SKM-1 (cell line): ENCODE results near the gene ADAMTS17.

Source experiments
- DNase-seq: peaks from one replicate; lab custom pipeline; 2025; ENCODE audit not compliant: unreplicated experiment; lab: John Stamatoyannopoulos, UW

Gene ADAMTS17

DNA sequence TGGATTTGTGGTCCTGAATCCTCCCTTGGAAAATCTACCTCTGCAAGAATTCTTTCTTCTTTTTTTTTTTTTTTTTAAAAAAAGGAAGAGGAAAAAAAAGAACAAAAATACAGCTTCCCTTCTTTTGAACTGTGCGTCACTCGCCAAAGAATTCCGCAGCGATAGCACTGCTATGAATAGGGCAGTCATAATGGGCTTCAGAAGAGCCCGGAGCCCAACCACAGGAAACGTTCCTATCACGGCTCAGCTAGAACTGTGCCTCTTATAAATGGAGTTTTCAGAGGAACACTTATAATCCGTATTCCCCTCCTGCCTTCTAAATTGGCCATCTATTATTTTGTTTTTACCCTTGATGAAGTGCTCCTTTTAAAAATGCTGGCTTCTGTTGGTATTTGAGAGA, 227.7 kb downstream of the ADAMTS17 start:
- DNase-seq = no peak

DNA sequence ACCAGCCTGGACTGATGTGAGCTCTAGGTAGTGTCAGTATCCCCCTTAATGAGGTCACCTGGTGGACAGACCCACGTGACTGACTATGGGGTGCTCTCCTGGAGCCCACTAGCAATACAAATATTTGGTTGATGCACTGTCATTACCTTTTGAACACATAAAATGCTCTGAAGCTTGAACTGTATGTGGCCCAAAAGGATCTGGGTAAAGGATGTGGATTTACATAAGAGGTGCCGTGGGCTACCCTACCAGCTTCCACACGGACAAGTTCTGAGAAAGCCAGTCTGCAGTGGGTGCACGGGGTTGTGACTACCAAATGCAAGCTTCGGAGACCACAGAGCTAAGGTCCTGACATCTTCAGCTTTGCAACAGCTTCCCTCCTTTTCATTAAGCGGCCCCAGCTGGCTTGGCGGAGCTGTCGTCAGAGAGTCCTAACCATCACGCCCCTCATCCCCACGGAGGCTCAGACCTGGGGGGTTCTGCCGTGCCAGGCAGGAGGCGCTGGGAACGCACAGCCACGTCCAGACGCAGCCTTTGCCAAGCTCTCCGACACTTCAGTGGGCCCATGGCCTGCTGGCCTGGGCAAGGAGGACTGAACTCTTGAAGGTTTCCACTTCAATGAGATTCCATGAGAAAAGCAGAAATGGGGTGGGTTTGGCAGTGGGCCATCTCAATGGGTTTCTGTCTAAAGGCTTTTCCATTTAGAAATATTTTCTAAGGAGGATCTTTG, 228.3 kb downstream of the ADAMTS17 start:
- DNase-seq = no peak

DNA sequence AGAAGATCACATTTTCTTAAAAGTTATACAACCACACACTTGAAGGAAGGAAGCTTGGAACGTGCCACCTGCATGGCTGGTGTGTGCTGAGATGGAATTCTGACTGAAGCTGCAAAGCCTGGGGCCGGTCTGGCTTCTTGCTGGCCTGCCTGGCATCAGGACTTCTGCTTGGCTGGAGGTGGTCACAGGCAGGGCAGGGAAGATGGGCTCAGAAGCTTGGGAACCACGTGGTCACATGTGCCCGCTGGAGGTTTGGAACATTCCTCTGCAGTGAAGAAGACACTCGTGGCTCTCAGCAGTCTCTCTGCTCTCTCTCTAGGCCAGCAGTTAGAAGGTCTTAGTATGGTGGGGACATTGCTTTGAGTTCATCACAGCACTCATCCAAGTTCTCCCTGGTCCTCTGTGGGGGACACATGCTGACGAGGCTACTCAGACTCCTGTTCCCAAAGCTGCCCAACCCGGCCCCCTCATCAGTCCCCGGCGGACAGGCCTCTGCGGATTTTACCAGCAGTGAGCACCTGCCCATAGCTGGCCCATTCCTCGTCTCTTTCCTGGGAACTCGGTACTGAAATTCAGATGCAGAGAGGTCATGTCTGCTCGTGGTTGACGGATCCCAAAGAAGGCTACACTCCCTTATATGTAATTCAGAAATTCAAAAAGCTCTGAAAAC, 229.0 kb downstream of the ADAMTS17 start:
- no peak for DNase-seq

DNA sequence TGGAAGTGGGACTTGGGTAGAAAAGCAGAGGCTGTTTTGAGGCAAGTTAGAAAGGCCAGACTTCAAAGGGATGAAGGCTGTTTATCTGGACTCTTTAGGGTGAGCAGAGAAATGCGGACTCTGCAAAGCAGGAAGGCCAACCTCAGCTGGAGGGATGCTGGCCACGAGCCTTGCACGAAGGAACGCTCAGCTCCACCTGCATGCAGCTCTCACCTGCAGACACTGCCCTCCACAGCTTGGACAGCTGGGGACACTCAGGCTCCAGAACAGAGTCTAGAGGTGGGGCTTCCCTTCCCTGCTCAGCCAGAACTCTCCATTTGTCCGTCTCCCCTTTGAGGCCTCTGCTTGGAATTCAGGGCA, 229.7 kb downstream of the ADAMTS17 start:
- no peak for DNase-seq

DNA sequence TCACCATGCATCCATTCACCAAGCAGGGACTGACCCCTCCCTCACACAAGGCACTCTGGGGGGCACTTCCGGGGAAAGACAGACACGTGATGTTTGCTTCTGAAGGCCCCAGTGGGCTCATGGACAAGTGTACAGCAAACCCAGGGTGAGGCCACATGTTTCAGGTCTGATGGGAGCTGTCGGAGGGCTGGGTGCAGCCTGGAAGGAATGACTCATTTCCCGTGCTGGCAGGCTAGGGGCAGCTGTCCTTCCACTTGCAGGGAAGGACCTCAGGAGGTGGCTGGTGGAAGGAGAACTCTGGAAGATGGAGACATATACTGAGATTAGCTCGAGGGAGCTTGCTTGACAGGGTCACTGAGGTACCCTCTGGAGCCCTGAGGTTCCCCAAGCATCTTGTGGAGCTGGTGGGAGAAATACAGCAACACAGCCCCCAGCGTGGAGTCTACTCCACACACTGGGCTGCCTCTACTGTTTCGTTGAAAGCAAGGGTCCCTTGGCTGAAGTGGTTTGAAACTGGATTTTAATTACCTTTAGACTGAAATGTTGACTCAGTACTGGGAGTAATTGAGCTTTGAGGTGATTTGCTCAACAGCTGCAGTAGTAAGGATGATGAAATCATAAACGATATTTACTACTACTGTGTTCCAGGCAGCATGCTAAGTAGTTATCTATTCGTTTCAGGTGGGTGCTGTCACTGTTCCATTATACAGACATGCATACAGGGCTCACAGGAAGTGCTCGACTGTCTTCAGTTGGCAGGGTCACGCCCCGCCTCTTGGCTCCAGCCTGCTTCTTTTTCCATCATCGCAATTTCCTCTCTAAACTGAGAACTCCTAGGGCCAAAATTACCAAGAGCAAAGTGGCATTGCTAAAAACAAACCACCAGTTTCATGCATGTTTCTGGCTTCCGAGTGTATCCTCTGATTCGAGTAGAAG, 230.4 kb downstream of the ADAMTS17 start:
- peak; percentile 52 for DNase-seq

DNA sequence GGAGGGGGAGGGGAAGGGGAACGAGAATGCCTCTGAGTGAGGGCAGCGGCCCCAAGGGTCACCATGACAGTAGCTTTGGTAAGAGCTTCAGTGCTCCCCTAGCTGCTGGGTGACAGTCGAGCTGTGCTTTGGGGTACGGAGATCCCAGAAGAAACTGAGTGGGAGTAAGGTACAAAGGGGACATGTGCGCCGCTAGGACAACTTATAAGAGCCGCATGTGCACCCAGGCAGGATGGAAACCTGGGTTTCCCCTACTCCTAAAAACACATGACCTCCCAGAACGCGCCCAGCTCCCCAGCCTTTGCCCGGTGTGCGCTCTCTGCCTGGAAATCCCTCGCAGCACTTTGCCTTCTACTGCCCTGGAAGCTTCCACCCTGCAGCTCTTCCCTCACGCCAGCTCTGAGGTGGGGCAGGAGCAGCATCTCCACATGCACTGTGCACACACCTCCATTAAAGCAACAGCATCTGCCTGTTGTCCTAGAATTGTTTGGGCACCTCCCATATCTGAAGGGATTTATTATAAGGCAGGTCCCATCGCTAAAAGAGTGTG, 232.2 kb downstream of the ADAMTS17 start:
- DNase-seq = no peak

DNA sequence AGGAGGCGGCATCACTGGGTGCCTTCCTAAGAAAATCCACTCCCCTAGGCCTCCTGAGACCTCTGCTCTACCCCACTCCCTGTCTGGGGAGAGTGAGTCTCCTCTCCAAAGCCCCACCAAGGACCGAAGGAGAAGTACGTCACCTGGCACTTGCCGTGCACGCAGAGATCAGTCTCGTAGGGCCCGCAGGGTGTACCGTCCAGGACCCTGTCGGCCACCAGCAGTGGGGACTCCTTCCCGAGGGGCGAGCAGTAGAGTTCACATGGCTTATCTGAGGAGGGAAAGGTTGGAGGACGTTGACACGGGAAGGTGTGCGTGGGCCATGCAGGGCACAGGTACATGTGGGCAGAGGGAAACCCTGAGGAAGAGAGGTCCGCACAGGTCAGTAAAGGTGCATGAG, 232.9 kb downstream of the ADAMTS17 start:
- no peak for DNase-seq

DNA sequence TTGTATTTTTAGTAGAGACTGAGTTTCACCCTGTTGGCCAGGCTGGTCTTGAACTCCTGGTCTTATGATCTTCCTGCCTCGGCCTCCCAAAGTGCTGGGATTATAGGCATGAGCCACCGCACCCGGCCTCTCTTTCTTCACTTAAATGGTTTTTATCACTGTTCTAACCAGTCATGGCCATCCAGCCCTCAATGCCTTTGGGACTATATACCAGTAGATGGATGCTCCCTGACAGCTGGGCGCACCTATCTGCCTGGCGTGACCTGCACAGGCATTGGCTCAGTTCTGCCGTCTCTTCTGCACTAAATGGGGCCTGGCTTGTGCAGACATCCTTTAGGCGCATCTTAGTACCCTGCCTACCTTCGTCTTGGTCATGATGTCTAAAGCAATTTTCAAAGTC, 233.4 kb downstream of the ADAMTS17 start:
- no peak for DNase-seq

DNA sequence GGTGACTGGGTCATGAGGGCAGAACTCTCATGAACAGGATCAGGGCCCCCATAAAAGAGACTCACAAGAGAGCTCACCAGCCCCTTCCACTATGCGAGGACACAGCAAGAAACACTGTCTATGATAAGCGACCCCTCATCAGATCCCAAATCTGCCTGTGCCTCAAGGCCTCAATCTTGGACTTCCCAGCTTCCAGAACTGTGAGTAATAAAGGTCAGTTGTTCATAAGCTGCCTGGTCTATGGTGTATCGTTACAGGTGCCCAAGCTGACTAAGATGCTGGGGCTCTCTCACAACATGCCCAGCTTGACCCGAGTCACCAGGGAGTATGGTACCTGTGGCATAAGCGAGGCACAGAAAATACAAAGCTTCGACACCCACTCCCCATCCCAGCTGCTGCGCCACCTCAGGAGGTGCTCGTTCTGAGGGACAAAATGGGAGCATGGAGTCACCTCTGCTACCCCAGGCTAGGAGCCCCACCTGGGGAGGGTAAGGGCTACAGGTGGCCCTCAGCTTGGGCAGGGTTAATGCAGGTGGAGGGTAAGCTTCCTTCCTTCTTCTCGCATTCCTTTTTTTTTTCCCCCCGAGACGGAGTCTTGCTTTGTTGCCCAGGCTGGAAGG, 234.1 kb downstream of the ADAMTS17 start:
- no peak for DNase-seq

DNA sequence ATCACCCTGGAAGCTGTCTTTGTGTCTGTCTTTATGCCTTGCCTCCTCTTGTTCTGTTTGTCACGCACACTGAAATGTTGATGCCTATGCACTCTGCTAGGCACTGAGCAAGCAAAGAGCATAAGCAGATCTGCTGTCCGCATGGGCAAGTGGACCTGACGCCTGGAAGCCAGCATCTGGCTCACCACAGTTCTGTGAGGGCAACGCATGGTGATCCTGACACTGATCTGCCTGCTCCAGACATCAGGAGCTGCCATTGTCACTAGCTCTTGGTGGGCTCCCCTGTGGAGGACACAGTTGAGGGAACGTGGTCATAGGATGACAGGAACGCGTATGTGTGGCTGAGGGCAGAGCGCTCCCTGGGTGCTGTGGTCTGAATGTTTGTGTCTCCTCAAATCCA, 234.6 kb downstream of the ADAMTS17 start:
- DNase-seq = no peak

DNA sequence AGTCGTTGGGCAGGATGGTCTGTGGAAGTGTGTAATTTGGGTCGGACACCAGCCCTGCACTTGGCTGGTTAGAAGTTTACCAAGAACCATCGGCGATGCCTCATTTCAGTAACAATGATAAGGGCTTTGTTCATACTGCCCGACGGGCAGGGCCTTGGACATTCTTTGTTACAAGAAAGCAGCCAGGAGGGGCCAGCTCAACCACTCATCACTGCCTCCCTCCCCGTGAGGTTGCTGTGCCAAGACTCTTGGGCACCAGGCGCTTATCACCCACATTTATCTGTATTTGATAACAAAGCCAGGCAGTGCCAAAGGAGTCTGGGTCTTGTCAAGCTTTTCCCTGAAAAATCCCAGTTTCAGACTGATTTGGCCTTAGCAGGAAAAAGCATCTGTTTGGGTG, 235.0 kb downstream of the ADAMTS17 start:
- no peak for DNase-seq

DNA sequence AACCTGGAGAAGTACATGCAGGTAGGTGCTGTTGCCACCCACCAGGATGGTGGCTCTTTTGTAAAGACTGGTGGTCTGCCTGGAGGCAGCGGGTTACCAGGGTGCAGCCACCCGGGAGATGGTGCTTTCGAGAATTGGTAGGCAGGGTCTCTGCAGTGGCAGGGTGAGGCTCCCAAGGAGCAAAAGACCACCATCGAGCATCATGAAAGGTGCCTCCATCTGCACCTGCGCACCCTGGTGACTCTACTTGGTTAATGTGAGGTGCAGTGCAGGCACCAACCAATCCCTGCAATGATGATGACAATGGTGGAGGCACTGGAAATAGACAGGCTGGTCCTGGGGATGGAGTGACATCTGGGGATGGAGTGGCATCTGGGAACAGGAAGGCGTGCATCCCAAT, 236.7 kb downstream of the ADAMTS17 start:
- DNase-seq = no peak

DNA sequence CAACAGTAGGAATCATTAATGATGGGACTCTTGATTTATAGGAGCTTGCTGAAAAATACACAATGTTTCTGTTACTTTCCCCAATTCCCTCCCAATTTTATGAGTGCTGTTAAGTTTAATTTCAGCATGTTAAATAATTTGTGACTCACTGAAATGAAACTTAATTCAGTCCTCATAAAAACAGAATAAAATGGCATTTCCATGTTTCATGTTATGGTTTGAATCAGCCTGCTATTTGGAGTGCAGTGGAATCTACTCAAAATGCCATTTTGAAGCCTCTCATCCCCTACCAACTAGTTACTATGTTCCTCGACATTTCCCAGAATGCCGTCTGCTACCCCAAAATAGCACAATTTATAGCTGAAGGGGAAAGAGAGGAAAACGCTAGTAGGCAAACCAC, 237.5 kb downstream of the ADAMTS17 start:
- no peak for DNase-seq

DNA sequence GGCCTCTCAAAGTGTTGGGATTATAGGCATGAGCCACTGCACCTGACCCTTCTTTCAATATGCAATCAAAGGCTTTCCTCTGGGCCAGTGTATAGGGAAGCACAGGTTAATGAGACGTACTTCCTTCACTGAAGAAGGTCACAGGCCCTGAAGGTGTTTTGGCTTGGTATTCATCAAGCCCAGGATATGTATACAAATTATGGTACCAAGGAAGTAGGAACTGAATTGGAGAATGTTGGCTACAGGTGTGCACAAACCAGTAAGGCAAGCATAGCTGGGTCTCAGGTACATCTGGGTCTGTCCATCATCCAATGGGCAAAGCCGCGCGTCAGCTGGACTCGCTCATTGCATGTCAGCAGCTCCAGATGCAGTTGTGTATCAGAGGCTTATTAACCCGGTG, 237.9 kb downstream of the ADAMTS17 start:
- DNase-seq = no peak

DNA sequence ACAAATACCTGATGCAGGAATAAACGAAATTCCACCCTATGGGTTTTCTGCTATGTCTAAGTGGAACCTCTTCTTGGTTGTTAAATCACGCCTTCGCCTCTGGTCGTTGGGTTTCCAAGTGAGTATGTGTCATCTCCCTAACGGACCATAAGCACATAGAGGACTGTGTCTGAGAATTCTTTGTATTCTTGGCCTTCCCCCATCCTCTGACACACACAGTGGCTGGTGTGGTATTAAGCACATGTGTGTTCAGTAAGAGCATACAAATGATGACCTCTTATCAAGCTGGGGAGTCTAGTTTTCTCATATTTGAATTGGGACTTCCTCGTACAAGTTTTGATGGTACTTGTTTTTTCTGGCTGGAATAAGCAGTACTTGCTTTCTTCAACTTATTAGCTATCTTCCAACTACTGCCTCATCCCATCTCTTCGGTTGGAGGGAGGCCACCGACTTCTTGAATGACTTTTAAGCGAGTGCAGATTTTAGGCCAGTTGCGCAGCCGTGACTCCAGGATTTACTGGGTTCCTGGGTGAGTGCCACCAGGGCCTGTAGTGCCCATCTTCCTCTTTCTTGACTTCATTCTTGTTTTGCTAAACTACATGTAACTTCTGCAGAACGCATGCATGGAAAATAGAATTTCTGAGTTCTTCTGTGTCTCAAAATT, 240.2 kb downstream of the ADAMTS17 start:
- no peak for DNase-seq

DNA sequence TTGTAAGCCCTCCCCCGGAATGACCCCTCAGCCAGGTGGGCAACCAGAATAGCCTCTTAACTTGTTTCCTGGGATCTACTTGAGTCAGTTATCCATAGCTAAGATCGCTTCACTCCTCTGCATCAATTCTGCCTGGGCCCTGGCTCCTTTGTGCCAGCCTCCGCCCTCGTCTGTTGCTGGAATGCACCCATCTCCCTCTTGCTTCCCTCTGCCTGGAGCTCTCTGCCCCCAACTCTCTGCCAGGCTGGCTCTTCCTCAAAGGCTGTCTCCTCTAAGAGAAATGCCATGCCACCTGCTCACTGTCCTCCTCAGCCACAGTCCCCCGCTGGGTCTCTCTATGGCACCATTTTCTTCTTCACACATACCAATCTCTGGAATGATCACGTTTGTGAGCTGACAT, 240.8 kb downstream of the ADAMTS17 start:
- DNase-seq = no peak

DNA sequence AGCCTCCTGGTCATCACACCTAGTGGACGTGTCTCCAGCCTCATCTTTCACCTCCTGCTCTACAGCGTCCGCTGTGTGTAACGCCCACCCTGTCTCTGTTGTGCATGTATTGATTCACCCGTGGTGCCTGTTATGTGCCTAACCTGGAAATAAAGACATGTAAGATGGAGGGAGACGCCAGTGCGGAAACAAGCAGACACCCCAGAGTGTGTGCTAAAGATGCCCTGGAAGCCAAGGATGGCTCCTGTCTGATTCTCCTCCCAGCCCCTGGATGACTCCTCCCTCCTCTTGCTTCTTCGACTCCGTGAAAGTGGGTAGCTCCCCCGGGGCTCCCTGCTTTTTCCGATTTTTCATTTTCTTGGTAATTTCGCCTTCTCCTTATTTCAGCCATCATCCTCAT, 241.8 kb downstream of the ADAMTS17 start:
- no peak for DNase-seq

DNA sequence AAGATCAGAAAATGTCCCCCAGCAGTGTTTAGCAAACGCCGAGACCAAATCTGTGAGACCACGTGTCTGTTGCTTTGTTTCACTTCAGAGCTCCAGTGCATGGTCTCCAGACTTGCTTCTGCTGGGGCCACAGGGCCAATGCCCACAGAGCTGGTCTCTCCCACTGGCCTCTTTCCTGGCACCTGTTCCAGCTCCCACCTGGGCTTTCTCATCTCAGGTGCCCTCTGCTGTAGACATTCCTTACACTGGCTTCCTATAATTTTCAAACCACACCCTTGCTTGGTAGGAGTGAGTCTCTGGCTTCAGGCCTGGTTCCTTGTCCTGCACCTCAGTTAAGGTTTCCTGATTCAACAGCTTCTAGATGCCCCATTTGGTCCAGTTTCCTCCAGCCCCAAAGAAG, 243.1 kb downstream of the ADAMTS17 start:
- DNase-seq = no peak

DNA sequence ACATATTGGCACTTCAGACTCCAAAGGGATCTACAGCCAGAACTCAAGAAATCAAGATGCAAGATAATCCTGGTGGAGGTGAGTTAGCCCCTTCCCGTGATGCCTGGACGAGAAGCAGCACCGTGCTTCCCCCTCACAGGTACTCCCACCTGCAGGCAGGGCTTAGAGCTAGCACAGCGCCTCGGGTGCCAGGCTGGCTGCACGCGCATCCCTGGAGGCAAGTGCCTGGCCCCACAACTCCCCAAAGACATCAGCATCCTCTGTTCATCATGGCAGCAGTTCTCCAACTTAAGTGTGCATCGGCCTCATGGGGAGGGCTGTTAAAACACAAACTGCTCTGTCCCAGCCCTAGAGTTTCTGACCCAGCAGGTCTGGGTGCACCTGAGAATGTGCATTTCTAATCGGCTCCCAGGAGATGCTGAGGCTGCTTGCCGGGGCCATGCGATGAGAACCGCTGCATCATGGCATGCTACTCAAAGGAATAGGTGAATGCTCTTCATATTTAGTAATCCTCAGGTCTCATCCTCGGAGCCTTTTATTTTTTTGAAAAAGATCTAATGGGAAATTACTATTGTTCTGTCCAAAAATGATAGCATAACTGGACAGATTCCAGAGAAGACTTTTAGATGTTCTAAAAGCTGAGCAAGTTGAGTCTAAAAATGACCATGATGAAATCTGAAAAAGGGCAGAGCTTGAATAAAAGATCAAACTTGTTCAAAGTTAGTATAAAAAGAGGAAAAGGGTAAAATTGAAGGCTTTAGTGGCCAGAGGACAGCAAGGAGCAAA, 244.2 kb downstream of the ADAMTS17 start:
- DNase-seq = no peak

DNA sequence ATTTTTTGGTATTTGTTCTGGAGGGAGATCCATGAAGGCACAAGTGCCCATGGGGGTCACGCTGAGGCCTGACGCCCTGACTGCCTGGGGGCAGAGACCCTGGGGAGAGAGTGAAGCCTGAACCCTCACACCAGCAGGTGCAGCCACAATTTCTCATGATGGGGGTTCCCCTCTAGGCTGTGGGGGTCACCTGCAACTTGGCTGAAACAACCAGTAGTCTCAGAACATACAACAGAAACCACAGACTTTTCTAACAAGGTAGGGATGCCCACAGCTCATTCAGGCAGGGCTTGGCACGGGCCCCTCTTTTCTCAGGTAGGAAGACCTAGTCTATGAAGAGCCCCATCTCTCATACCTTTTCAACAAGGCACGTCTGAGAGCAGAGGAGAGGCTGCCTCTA, 245.1 kb downstream of the ADAMTS17 start:
- no peak for DNase-seq
